Panc1 (cell line): ENCODE data around the gene SUPT20HL2. TPM values are rescaled to one million over a fixed set of nuclear protein-coding genes. Genes with fewer than 3 reads are reported as not detected.

Source experiments
- ATAC-seq: fragments of 200-7000 bp; cut with Tn5 transposase; 2 replicates; pipeline ENCODE4 v1.9.1; 2020; ENCODE audit warnings: mild to moderate bottlenecking, moderate library complexity
- BruUV-seq: library from RNA; stranded (reverse); fragments of 400-500 nt; replicated peaks from 2 replicates; lab custom pipeline; 2021; lab: Mats Ljungman, UMichigan
- CTCF ChIA-PET: fragments of 300-600 bp; sonication (Branson Sonifier 250); formaldehyde crosslinking; loops from one replicate; lab custom pipeline; 2022; ENCODE audit warnings: antibody characterized with exemption; lab: Charles Lee
- POLR2A ChIA-PET: fragments of 300-600 bp; sonication (Branson Sonifier 250); formaldehyde crosslinking; loops from one replicate; lab custom pipeline; 2022; ENCODE audit warnings: antibody characterized with exemption; lab: Charles Lee
- DNase-seq: peaks from one replicate; pipeline ENCODE4 v3.0.0-alpha.2; 2010; ENCODE audit warnings: low read depth, low spot score
- H3K27ac ChIP-seq: 2 replicates; pipeline ENCODE4 v1.5.1; 2011; ENCODE audit warnings: mild to moderate bottlenecking, low read length, inconsistent platforms
- H3K27me3 ChIP-seq: fragments of 200-500 bp; sonication (Bioruptor generic); 2 replicates; pipeline ENCODE4 v1.6.0; 2014; ENCODE audit warnings: low read length, inconsistent platforms; ENCODE audit not compliant: control insufficient read depth, insufficient read depth
- H3K36me3 ChIP-seq: fragments of 200-500 bp; sonication (Bioruptor generic); 2 replicates; pipeline ENCODE4 v1.5.1; 2014; ENCODE audit warnings: inconsistent platforms, mild to moderate bottlenecking, low read length, moderate library complexity; ENCODE audit not compliant: control insufficient read depth, insufficient read depth
- H3K4me1 ChIP-seq: 2 replicates; pipeline ENCODE4 v1.5.1; 2011; ENCODE audit warnings: inconsistent platforms, mild to moderate bottlenecking, low read length, moderate library complexity; ENCODE audit not compliant: control insufficient read depth, insufficient read depth
- H3K4me3 ChIP-seq, 2 experiments: 2 replicates each; pipeline ENCODE4 v1.5.1; 2011 to 2012; ENCODE audit warnings: low read depth in 2 of 2, low read length in 2 of 2, mild to moderate bottlenecking in 2 of 2, inconsistent platforms in 1 of 2, moderate library complexity in 1 of 2
- H3K9me3 ChIP-seq: fragments of 200-500 bp; sonication (Bioruptor generic); 2 replicates; pipeline ENCODE4 v1.5.1; 2014; ENCODE audit warnings: low read depth, mild to moderate bottlenecking, inconsistent platforms, low read length, moderate library complexity; ENCODE audit not compliant: control insufficient read depth, insufficient read depth
- TCF7L2 ChIP-seq: IDR thresholded peaks from 2 replicates; pipeline ENCODE4 v1.6.1; 2011; ENCODE audit warnings: mild to moderate bottlenecking, low read depth, low read length, inconsistent platforms
- in situ Hi-C: cut with HindIII; loops from 2 replicates; pipeline ENCODE4 v1.10.0; 2016; ENCODE audit warnings: low sequenced_read_pairs, low pct_unique_long_range_greater_than_20kb
- intact Hi-C: fragments of 100-400 bp; cut with micrococcal nuclease; formaldehyde crosslinking; loops from one replicate; pipeline ENCODE4 v1.10.0; 2022; ENCODE audit not compliant: unreplicated experiment
- total RNA-seq: library from RNA; stranded (reverse); gene quantifications from one replicate; pipeline ENCODE4 v1.2.1, GENCODE V29; 2021; ENCODE audit not compliant: unreplicated experiment
- TF ChIP-seq, protein P1 (sequence below), 2 experiments: IDR thresholded peaks; 2 replicates each; pipeline ENCODE4 v1.6.1; 2011 to 2012; ENCODE audit warnings: low read depth in 2 of 2, control low read depth in 1 of 2, low read length in 1 of 2, mild to moderate bottlenecking in 1 of 2, moderate library complexity in 1 of 2; ENCODE audit not compliant: insufficient read depth in 1 of 2
- TF ChIP-seq, protein P2 (sequence below): fragments of 450-650 bp; IDR thresholded peaks from 2 replicates; pipeline ENCODE4 v1.5.1; 2017; ENCODE audit warnings: mild to moderate bottlenecking

Gene SUPT20HL2
- total RNA-seq, 1 experiment from 2014 or later = not detected

DNA sequence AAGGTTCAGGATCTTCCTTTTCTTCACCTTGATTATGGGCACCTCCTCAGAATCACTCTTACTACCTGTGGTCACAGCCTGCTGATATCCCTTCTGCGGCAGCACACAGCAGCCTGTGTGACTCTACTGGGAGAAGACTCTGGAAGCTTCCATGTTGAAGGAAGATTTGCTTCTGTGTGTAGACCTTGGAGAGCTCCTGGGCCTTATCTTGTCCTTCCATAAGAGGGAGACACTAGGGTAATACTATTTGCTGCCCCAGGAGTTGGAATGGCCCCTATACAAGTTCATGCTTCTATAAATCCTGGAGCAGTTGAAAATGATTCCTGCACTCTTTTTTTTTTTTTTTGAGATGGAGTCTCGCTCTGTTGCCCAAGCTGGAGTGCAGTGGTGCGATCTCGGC lies 36.3 kb upstream of the SUPT20HL2 start:
- in situ Hi-C loops = no loop called here
- Histone ChIP-seq H3K36me3 (no peaks in the 10 kb centered on the region), H3K27me3 (no peaks in the 10 kb centered on the region), H3K27ac (no peak overlapping the region), H3K4me1 (no peaks in the 10 kb centered on the region), H3K4me3 (no peak overlapping the region), H3K9me3 (no peaks in the 10 kb centered on the region)
- ATAC-seq (no peak), DNase-seq (no peak)
- BruUV-seq = no TSS peak
- intact Hi-C loops = no loop called here
- TF ChIP-seq, protein P1, sequence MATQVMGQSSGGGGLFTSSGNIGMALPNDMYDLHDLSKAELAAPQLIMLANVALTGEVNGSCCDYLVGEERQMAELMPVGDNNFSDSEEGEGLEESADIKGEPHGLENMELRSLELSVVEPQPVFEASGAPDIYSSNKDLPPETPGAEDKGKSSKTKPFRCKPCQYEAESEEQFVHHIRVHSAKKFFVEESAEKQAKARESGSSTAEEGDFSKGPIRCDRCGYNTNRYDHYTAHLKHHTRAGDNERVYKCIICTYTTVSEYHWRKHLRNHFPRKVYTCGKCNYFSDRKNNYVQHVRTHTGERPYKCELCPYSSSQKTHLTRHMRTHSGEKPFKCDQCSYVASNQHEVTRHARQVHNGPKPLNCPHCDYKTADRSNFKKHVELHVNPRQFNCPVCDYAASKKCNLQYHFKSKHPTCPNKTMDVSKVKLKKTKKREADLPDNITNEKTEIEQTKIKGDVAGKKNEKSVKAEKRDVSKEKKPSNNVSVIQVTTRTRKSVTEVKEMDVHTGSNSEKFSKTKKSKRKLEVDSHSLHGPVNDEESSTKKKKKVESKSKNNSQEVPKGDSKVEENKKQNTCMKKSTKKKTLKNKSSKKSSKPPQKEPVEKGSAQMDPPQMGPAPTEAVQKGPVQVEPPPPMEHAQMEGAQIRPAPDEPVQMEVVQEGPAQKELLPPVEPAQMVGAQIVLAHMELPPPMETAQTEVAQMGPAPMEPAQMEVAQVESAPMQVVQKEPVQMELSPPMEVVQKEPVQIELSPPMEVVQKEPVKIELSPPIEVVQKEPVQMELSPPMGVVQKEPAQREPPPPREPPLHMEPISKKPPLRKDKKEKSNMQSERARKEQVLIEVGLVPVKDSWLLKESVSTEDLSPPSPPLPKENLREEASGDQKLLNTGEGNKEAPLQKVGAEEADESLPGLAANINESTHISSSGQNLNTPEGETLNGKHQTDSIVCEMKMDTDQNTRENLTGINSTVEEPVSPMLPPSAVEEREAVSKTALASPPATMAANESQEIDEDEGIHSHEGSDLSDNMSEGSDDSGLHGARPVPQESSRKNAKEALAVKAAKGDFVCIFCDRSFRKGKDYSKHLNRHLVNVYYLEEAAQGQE (IDR thresholded peaks at IDR 0.05; ENCODE audit: insufficient read depth in 1 of 2, low read depth in 2 of 2, low read length in 1 of 2) = peak in 1 of 2 experiments; percentile 23; a peak in 1 of 4 replicates
- no peak for TF ChIP-seq TCF7L2
- TF ChIP-seq, protein P2, sequence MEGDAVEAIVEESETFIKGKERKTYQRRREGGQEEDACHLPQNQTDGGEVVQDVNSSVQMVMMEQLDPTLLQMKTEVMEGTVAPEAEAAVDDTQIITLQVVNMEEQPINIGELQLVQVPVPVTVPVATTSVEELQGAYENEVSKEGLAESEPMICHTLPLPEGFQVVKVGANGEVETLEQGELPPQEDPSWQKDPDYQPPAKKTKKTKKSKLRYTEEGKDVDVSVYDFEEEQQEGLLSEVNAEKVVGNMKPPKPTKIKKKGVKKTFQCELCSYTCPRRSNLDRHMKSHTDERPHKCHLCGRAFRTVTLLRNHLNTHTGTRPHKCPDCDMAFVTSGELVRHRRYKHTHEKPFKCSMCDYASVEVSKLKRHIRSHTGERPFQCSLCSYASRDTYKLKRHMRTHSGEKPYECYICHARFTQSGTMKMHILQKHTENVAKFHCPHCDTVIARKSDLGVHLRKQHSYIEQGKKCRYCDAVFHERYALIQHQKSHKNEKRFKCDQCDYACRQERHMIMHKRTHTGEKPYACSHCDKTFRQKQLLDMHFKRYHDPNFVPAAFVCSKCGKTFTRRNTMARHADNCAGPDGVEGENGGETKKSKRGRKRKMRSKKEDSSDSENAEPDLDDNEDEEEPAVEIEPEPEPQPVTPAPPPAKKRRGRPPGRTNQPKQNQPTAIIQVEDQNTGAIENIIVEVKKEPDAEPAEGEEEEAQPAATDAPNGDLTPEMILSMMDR = no peak
- POLR2A ChIA-PET = no interaction called here
- CTCF ChIA-PET = no interaction called here

DNA sequence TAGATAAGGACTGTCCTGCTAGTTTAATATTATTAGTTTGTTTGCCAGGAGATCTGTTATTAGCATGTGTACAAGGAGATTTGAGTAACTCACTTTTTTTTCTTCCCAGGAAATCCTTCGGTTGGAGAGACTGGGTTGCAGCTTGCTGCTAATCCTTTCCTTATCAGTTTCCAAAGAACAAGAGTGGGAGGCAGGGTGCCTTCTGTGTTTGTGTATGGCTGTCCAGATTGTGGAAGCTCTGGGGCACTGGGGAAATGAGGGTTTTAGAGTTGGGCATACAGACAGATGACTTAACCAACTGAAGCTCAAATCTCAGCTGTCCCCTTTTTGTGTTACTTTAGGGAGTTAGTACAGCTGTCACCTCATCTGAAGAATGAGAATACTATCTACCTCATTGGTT lies 34.0 kb upstream of the SUPT20HL2 start:
- TF ChIP-seq, protein P1 (IDR thresholded peaks at IDR 0.05; ENCODE audit: insufficient read depth in 1 of 2, low read depth in 2 of 2, low read length in 1 of 2) = no peak
- in situ Hi-C loops (no loop called here), intact Hi-C loops (no loop called here)
- H3K27me3 ChIP-seq = no peaks in the 10 kb centered on the region
- no peak for DNase-seq
- no peak overlapping the region for H3K27ac ChIP-seq
- H3K4me1 ChIP-seq = no peaks in the 10 kb centered on the region
- ChIA-PET POLR2A (interaction anchor here (0.5 kb wide), 1 partner anchor 215 kb away, joined by 4 read pairs; no protein-coding TSS in a partner anchor), CTCF (no interaction called here)
- BruUV-seq = no TSS peak
- H3K9me3 ChIP-seq = no peaks in the 10 kb centered on the region
- no peak for ATAC-seq
- no peak overlapping the region for H3K4me3 ChIP-seq
- no peaks in the 10 kb centered on the region for H3K36me3 ChIP-seq
